SW480 (cell line): Measurements from ENCODE around the gene CYTH1.

Experiments
- DNase-seq: peaks from one replicate; pipeline ENCODE4 v3.0.0-alpha.2; 2016; ENCODE audit warnings: low spot score

The CYTH1 gene

DNA sequence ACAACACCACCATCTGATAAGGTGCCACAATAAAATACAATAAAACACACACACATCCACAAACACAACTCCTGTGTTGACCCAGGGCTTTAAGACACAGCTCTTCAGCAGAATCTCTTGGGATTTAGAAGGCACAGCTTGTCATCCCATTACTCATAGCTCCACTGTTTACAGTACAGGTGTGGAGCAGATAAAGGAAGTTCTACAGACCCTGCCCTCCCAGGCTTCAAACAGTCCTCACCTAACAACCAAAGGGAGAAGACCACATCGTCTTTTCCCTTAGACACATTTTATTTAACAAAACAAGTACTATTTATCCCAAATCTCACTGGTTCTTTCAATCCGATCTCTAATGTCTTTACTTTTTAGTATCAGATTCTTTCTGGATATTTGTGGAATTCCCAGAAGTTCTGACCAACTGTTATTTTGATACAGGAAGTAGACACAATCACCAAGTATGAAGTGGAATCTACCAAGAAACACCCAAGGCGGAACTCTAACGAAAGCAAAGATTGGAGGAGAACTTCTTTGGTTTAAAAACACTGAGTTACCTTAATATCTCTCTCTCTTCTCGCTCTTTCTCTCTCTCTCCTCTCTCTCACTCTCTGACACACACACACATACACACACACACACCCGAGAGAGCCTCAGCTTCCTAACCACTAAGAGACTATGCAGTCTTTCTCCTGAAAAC is 46.1 kb downstream of the CYTH1 start:
- peak; percentile 64 for DNase-seq

DNA sequence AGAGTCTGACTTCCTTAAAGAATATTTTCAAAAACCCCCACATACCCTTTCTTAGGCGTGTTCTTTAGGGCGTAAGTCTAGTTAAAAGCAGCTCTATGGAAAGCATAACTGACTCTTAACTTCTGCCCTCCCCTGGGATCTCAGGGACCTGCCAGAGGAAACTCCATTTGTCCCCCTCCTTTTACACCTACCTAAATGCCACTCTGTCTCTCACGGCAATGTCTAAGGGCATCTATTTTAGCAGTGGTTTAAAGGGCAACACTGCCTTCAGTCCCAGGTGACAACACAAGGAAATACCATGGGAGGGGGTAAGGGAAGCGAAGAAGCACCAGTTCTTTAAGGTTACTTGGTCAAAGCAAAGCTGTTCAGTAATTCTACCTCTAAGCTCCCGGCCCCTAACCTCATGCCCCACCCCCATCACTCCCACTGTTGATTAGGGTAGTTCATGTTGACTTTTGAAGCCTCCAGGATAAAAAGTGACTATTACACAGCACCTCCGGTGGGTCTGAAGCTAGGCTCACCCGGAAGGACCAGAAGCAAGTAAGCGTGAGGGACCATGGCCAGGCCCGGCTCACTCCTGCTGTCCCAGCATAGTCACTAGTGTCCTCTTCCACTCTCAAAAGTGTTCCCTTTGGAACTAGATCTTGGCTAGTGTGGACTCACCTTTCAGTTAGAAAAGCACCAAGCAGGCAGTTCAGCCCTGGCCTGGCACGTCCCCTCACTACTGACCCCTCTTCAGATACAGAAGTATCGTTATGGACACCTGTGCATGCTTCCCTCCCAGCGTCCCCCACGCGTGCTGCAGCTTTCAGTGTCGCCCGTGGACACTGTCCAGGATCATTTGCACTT is 47.1 kb downstream of the CYTH1 start:
- no peak for DNase-seq

DNA sequence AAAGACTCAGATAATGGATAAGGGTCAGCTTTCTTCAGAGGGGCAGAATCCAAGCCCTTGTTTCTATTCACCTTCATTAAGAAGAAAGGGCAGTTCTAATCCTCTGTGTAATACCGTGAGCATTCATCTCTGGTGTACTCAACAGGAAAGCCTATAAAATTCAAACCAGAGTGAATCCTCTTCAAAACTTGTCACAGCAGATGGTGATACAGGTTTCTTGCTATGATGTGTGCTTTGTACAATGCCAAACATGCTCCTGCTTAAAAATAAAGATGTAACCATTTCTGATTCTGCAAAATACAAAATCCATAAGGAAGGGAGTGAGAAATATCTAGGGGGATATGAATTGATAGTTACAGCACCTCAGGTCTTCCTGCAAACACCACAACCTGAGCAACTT is 49.7 kb downstream of the CYTH1 start:
- no peak for DNase-seq

DNA sequence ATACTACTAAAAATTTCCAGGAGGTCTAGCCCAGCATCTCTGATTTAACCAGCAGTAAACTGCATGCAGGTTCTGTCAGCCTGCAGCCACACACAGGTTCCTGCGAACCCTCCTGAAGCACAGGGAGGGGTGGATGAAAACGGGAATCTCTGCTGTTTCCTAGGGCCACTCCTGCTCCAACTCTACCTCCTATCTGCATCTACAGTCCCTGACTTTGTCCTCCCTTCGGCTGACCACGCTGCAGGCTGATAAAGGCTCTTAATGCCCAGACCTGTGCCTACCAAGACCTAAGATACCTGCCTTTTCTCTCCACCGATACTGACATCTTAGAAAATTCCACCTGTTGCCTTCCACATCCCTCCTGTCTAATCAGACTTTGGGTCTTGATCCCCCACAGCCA is 50.2 kb downstream of the CYTH1 start:
- no peak for DNase-seq

DNA sequence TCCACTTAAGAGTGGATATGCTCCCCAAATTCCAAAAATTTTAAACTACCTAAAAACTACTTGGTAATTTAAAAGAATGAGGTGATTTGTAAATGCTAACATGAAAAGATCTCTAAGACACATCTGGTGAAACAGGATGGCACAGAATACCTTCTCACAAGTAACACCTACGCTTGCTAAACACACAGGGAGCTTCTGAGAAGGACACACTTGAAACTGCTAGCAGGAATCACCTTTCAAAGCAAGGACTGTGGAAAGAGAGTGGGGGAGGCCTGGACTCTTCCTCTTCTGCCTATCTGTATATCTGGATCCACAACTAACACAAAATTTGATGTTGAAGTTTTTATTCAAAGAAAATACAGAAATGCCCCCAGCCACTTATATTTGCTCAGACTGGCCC is 52.4 kb downstream of the CYTH1 start:
- DNase-seq = no peak

DNA sequence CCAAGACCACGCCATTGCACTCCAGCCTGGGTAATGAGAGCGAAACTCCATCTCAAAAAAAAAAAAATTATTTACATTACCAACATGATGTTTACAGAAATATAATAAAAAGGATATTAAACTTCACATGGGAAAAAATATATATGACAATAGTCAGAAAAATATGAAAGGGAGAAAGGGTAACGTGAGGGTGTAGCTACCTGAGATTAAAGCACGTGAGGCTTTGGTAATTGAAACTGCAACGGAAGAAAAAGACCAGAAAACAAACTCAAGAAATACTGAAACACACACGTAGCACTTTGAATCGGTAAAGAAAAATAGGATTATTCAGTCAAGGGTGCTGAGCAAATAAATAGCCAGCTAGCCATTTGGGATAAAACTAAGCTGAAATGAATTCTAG is 53.6 kb downstream of the CYTH1 start:
- DNase-seq = no peak

DNA sequence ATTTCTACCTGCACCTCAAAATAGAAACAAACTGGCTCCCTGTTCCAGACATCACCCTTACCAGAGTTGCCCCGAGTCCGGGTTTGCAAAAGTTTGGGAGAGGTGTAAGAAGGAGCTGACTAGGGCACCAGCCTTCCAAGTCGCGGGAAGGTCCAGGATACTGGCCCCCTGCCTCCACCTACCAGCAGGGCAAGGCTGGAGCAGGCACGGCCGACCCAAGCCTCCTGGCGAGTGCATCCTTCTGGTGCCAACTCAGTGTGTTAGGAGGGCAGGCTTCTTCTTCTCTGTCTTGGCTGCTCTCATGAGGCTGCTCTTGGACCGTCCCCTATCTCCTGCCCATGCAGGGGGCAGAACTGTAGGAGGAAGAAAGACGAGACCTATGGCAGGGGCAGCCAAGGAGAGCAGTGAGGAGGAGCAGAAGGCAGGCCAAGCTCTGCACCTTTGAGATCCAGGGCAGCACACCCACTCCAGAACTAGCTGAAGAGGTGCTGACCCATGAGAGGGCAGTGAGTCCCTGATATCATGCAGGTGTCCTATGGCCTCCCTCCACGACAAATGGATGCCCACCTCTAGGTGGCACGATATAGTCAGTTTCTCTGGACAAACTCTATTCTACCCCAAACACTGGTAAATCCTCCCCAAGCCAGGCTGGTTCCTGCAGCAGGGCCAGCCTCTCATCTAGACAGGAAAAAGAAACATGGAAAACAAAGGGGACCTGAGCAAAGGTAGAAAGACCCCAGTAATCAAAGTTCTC is 54.4 kb downstream of the CYTH1 start:
- DNase-seq = no peak

DNA sequence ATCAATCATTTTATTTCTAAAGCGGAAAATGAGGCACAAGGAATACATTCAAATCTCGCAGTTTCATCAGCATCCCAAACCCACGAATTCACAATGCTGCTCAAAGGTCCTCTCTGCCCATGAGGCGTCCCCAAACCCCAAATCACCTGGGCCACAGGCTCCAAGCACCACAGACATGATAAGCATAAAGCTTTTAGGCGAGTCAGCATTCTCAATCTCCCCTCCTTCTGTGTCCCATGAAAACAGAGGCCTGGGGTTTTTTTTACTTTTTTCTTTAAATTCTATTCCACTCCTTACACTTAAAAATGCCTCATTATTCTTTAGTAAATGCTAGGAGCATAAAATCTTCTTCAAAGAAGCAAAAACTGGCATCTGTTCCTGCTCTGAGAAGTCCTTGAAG is 55.0 kb downstream of the CYTH1 start:
- DNase-seq = no peak

DNA sequence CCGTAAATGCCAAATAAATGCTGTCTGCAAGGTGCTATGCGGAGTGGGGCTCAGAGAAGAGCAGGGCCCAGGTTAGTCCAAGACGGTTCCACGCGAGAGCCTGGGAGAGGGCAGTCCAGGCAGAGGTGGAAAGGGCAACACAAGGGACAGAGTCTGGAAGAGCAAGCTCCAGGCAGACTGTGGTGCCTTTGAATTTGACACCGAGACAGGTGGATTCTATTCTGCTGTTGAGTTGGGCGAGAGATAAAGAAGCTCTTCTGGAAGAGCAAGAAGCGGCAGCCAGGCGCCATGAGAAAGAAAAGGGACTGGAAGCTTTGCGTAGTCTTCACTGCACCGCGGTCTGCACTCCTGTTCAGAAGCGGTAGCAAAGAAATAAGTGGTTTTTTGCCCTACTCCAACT is 55.6 kb downstream of the CYTH1 start:
- DNase-seq = no peak

DNA sequence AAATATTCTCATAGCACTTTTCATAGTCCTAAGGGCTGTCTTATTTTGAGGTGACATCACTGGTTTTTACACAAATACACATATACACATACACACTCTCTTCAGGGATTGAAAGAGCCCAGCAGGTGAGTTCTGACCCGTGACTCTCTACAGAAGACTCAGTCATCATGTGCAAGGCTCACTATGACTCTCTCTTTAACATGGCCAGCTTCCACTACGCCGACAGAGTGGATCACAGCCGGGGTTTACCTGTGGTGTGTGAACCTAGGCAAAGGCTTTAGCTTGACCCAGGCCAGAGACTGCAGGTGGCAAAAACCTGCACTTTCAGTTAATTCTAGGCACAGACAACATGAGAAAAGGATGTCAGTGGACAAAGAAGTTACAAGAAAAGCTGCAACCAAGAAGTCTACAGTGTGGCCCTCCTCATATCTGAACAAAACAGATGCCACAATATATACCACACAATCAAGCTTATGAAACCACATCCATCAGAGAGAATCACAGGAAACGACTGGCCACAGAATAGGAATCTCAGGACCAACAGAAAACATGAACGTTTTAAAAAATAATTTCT is 56.5 kb downstream of the CYTH1 start:
- DNase-seq = no peak

DNA sequence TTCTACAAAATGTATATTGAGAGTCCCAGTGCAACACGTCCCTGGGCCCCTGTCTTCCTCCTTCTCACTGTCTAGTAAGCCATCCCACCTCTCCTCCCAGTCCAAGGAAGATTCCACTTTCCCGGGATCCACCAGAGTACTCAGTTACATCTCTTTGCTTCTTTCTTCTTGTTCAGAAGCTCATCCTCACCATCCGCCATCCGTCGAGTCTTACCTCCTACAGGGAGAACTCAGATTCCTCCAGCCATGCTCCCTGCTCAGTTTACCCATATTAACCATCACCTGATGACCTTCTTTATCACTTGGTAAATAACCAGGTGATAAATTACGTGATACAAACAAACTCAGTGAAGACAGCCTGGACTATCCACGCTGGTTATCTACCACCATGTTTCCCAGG is 57.1 kb downstream of the CYTH1 start:
- no peak for DNase-seq

DNA sequence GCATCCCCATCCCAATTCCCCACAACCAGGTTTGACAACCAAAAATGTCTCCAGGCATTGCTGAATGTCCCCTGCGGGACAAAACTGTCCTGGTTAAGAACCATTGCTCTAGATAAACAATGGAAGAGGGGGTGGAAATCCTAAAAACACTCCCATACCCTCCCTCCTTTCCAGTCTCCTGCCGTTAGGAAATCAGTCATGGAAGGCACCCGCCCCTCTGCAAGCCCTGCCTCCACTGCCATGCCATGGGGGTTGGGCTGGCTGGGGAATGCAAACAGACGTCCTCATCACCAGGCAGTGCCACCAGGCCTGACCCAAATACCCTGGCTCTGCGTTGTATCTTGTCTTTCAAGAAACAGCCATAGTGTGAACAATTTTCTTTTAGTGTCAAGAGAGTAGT is 57.5 kb downstream of the CYTH1 start:
- no peak for DNase-seq

DNA sequence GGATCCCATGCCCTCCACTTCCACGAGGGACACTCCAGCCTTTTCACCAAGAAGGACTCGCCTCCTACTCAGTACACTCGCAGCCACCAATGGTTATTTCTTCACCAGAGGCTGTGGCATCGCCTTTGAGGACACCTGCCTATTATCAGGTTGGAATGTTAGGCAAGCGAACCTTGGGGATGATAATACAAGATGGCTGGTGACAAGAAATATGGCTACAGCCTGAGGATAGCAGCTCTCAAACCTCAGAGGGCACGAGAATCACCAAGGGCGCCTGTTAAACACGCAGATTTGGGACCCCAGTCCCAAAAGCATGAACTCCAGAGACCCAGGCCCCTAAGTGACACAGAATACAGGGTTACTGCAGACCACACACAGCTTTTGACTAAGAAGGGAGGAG is 58.1 kb downstream of the CYTH1 start:
- DNase-seq = no peak

DNA sequence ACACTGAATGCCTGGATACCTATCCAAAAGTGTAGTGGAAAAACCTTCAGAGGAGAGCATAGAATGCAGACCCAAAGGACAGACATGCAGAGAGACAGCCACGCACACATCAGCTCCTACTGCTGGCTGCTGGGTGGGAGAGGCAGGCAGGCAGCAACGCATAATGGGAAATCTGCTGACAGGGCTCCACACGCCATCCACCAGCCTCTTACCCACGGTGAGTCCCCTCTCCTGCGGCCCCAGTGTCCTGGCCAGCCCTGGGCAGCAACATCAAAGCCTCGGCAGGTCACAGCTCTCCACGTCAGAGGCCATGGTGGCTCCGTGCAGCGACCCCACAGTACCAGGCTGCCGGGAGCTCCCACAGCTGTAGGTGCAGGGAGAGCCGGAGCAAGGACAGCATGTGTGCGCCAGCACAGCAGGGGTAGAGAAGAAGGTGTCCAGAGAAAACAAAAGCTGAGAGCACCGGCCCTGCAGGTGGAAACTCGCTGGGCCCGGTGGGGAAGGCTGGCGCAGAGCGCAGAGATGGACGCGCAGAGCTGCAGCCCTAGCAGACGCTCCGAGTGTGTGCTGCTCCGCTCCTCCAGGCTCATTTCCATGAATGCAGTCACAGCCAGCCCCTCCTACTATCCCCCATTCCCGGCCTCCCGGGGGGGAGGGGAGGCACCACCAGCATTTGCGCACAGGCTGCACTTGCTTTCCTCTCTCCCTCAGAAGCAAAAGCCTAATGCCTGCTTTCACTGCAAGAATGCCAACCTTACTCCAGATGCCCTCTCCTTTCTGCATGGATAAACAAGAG is 58.9 kb downstream of the CYTH1 start:
- DNase-seq = no peak

DNA sequence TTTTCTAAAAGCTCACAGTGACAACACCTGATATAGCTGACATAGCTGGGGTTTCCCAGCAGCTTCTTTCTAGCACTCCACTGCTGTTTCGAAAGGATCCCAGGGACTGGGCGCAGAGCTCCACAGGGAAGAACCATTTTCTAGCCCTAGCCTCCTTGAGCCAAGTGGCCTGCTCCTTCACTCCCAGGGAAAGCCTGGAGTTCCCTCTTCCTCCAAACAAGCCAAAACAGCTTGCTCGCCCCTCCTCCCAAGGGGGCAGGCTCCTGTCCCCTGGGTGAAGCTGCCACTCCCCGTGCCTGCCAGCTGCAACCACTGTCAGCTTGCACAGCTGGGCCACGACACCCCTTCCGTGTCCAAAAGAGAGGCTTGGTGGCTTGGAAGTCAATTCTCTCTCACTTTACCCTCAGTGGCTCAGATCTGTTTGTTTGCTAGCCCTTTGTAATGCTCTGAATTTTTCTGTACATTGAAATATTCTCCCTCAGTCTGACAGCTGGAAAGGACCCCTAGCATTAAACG is 59.8 kb downstream of the CYTH1 start:
- no peak for DNase-seq

DNA sequence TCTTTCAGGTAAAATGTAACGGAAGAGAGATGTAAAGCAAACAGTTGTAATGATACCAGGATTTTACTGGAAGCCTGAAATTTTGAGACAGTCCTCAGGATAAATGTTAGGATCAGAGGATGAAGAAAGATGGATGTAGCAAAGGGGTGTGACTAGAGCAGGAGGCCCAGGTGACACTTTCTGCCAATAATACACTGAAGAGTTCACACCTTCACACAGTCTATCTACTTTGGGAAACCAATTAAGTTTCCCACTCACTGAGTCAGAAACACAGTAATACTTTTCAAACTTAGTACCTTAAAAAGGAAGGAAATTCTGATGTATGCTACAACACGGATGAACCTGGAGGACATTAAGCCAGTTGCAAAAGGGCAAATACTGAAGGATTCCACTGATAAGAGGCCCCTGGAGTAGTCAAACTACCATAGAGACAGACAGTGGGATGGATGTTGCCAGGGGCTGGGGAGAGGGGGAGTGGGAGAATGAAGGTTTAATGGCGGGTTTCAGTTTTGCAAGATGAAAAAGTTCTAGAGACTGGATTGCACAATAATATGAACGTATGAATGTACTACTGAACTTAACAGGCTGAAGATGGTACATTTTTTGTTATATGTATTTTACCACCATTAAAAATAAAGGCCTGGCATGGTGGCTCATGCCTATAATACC is 62.3 kb downstream of the CYTH1 start:
- DNase-seq = no peak

DNA sequence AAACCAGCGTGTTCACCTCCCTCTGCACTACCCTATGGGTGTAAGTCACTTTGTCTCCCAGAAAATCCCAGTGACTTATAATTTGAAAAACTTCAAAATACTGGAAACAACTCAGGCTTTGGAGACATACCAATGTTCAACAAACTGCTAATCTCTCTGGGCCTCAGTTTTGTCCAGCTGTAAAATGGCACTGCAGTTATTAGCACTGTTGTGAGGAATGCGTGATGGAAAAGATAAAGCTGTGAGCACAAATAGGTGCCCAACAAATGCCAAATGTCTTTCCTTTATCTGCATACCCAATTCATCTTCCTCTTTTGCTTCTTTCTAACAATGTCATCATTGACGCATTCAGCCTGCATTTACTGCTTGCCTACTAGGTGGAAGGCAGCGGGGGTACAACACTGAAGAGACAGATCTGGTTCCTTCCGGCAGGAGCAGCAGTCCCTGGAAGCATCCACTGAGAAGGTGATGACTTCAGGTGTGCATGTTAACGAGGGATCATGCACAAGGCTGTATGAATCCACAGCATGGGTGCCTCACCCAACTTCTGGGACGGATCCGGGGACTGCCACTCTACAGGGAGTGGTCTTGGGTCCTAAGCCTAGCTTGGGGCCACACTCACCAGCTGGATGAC is 63.4 kb downstream of the CYTH1 start:
- DNase-seq = no peak

DNA sequence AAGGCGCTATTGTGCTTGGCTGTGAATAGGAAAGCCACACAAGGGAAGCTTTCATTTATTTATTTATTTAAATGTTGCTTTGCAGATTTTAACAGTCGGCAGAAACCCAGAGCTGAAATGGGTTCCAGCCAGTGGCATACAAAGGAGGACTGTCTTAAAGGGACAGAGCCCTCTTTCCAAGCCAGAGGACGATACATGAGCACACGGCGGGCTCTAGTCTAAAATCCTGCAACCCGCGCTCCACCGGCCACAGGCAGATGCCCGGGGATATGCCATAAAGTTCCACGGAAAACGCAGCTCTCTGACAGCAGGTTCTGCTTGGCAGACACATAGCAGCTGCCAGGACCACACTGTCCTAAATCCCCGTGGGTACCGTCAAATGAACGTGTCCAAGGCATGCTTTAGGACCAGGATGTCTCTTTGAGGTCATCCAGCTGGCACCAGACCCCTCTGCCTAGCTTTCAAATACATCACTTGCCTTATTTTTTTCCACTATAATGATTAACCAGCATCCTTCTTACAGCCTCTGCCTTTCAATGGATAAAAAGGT is 64.6 kb downstream of the CYTH1 start:
- DNase-seq = peak; percentile 87

DNA sequence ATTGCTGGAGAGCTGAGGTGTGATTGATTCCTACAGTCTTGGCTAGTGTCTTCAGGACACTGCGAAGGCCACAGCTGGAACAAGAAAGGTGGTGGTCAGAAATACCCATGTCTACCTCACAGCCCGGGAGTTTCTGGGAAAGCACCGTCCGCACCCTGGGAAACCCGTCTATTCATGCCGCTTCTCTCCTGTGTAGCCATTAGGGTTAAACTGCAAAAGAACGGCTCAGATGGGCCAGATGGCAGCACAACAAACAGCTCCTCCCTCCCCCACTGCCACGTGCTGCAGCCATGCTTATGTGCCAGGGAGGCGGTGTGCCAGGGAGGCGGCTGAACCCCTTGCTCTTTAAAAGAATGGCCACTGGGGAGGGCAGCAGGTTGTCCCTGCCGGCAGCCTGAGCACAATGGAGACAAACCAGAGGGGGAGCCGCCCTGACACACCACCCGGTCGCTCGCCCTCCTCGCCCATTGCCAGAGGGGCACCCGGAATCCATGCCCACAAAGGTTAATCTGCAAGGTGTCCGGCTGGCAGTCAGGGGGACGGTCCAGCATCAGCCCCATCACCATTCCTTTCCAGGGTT is 65.2 kb downstream of the CYTH1 start:
- DNase-seq = peak; percentile 85

DNA sequence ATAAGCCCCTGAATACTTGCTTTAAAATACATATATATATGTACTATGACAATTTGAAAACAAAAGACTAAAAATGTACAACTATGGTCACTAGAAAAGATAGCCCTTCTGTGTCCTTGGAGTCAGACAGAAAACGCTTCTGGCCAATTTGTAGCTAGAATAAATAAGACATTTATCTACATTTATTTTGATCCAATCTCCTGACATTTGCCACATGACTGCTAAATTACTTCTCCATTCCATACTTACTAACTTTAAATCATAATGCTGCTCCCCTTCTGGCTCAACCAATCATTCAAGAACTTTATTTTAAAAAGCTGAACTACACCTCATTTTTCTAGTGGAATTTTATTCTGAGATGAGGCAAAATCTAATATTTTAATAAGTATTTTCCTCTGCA is 65.8 kb downstream of the CYTH1 start:
- no peak for DNase-seq
